AG10803 (cell line): ENCODE results near the gene CMYA5.

Experiments used
- DNase-seq: peaks from one replicate; pipeline ENCODE4 v3.0.0; 2010; ENCODE audit warnings: low read depth
- H3K4me3 ChIP-seq: 2 replicates; pipeline ENCODE4 v1.5.1; 2011; ENCODE audit warnings: mild to moderate bottlenecking, low read length, control low read depth
- CTCF ChIP-seq: conservative IDR thresholded peaks from 2 replicates; pipeline ENCODE4 v1.5.1; 2011; ENCODE audit warnings: mild to moderate bottlenecking, low read length, control low read depth, inconsistent platforms

CMYA5 gene

GRCh38 chr5:79689541-79690466, at the start of gene CMYA5:
TSS of gene CMYA5 (plus strand) at chr5:79689836. CDS start at chr5:79689908, 72 bp downstream.
- no peak for TF ChIP-seq CTCF

GRCh38 chr5:79640571-79641055, 49.0 kb upstream of the CMYA5 start:
- no peak overlapping the region for H3K4me3 ChIP-seq
- peak; percentile 4 for DNase-seq
- TF ChIP-seq CTCF = no peak

More at GRCh38 chr5:79689541-79690466, at the start of gene CMYA5:
- peak within 1 kb of the TSS; percentile 58 for H3K4me3 ChIP-seq
- DNase-seq = peak; percentile 21

- no peak for DNase-seq
- TF ChIP-seq CTCF = no peak
- H3K4me3 ChIP-seq = no peak overlapping the region
These were observed 48.2 kb upstream of the CMYA5 start for GRCh38 chr5:79641414-79641813.

DNA sequence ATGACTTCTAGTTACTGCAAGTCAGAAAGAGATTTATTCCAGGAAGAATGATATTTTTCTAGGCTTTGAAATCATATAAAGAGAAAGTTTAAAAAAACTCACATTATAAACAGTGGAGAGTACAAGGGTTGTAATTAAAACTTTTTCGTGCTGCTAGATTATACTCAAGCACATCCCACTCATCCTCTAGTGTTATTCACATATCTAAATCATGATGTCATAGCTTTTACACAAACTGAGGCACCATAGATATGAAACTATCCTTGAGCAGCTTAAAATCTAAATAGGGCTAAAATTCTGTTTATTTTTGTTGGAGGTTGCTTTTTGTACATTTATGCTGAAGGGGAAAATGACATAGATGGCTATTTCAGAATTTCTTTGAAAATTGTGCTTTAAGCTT, 47.4 kb upstream of the CMYA5 start:
- no peak for TF ChIP-seq CTCF
- no peak for DNase-seq
- H3K4me3 ChIP-seq = no peak overlapping the region

GRCh38 chr5:79653843-79654242, 35.8 kb upstream of the CMYA5 start:
- no peak overlapping the region for H3K4me3 ChIP-seq
- no peak for DNase-seq
- TF ChIP-seq CTCF = no peak

DNA sequence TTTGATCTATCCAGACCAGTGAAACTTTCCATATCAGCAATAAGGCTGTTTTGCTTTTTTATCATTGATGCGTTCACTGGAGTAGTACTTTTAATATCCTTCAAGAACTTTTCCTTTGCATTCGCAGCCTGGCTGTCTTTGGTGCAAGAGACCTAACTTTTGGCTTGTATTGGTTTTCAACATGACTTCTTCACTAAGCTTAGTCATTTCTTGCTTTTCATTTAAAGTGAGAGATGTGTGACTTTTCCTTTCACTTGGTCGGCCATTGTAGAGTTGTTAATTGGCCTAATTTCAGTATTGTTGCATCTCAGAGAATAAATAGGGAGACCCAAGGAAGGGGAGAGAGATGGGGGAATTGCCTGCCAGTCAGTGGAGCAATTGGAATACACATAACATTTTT, 26.4 kb upstream of the CMYA5 start:
- no peak overlapping the region for H3K4me3 ChIP-seq
- DNase-seq = no peak
- no peak for TF ChIP-seq CTCF

DNA sequence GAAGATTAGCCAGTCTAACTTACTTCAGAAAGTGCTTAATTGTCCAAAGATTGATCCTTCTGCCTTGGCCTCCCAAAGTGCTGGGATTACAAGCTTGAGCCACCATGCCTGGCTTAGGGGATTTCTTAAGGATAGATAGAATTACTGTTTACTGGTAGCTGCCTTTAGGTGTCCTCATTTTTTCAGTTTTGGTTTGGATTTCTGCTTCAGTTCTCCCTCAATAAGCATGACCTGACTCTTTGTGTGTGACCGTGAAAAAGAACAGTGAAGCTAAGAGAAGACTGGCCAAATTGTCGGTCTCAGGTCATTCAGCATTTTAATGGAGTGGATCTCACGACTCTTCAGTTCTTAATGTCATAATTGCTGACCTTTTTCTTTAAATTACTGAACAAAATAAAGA, 22.9 kb upstream of the CMYA5 start:
- DNase-seq = no peak
- H3K4me3 ChIP-seq = no peak overlapping the region
- TF ChIP-seq CTCF = no peak
